ENCODE results near the gene INHA. TPM values are rescaled to one million over a fixed set of nuclear protein-coding genes. Genes with fewer than 3 reads are reported as not detected.

Gene INHA
- total and polyA plus RNA-seq, 4 donors, result 0.47 to 0.98 (median 0.58) TPM; not detected in 1

GRCh38 chr2:219536967-219537366 is 35.1 kb upstream of the INHA start:
- WGBS, 2 donors, result 69 to 77% methylated on average over 9 of the region's 9 CpGs
- Histone ChIP-seq H3K36me3 (ENCODE audit: control insufficient read depth in 4 of 4, insufficient read depth in 4 of 4, low read length in 4 of 4) (peaks cover 3 to 13% (median 12%) of the 10 kb centered on the region in 4 donors), H3K27me3 (ENCODE audit: control insufficient read depth in 3 of 3, insufficient read depth in 3 of 3, low read length in 2 of 3) (no peaks in the 10 kb centered on the region), H3K4me1 (ENCODE audit: control insufficient read depth in 5 of 5, insufficient read depth in 5 of 5, low read length in 5 of 5) (peaks cover 0 to 33% (median 4%) of the 10 kb centered on the region in 5 donors), H3K9me3 (ENCODE audit: control insufficient read depth in 4 of 4, insufficient read depth in 3 of 4, low read length in 3 of 4) (no peaks in the 10 kb centered on the region), H3K4me3 (no peak overlapping the region), H3K9ac (ENCODE audit: insufficient read depth in 1 of 2, low read length in 2 of 2) (no peak overlapping the region), H3K27ac (ENCODE audit: low read depth in 1 of 2, low read length in 1 of 2) (no peak overlapping the region)
- ATAC-seq (ENCODE audit: insufficient read depth, low FRiP score) (no peak), DNase-seq (no peak)
- no peak for TF ChIP-seq CTCF (IDR thresholded peaks at IDR 0.05; ENCODE audit: control extremely low read depth, extremely low read depth)

GRCh38 chr2:219537657-219538488 is 34.2 kb upstream of the INHA start:
- Histone ChIP-seq H3K4me3 (no peak overlapping the region), H3K27me3 (ENCODE audit: control insufficient read depth in 3 of 3, insufficient read depth in 3 of 3, low read length in 2 of 3) (no peaks in the 10 kb centered on the region), H3K27ac (ENCODE audit: low read depth in 1 of 2, low read length in 1 of 2) (no peak overlapping the region), H3K9me3 (ENCODE audit: control insufficient read depth in 4 of 4, insufficient read depth in 3 of 4, low read length in 3 of 4) (no peaks in the 10 kb centered on the region), H3K36me3 (ENCODE audit: control insufficient read depth in 4 of 4, insufficient read depth in 4 of 4, low read length in 4 of 4) (peaks cover 3 to 13% (median 12%) of the 10 kb centered on the region in 4 donors), H3K4me1 (ENCODE audit: control insufficient read depth in 5 of 5, insufficient read depth in 5 of 5, low read length in 5 of 5) (peaks cover 0 to 42% (median 6%) of the 10 kb centered on the region in 5 donors), H3K9ac (ENCODE audit: insufficient read depth in 1 of 2, low read length in 2 of 2) (no peak overlapping the region)
- peak in 2 of 3 donors; percentile 74 to 78 for DNase-seq
- WGBS, 2 donors, result 52 to 64% methylated on average over 11 to 14 of the region's 15 CpGs
- no peak for TF ChIP-seq CTCF (IDR thresholded peaks at IDR 0.05; ENCODE audit: control extremely low read depth, extremely low read depth)
- no peak for ATAC-seq (ENCODE audit: insufficient read depth, low FRiP score)

- H3K4me1 ChIP-seq (ENCODE audit: control insufficient read depth in 5 of 5, insufficient read depth in 5 of 5, low read length in 5 of 5), result peaks cover 0 to 45% (median 6%) of the 10 kb centered on the region in 5 donors
- WGBS, 2 donors, result 69 to 75% methylated on average over 6 of the region's 6 CpGs
- no peak overlapping the region for H3K27ac ChIP-seq (ENCODE audit: low read depth in 1 of 2, low read length in 1 of 2)
- no peaks in the 10 kb centered on the region for H3K9me3 ChIP-seq (ENCODE audit: control insufficient read depth in 4 of 4, insufficient read depth in 3 of 4, low read length in 3 of 4)
- TF ChIP-seq CTCF (IDR thresholded peaks at IDR 0.05; ENCODE audit: control extremely low read depth, extremely low read depth), result no peak
- DNase-seq (peak; percentile 87 to 92 (median 89)), ATAC-seq (ENCODE audit: insufficient read depth, low FRiP score) (no peak)
- H3K36me3 ChIP-seq (ENCODE audit: control insufficient read depth in 4 of 4, insufficient read depth in 4 of 4, low read length in 4 of 4), result peaks cover 3 to 13% (median 12%) of the 10 kb centered on the region in 4 donors
- H3K4me3 ChIP-seq, result no peak overlapping the region
- no peaks in the 10 kb centered on the region for H3K27me3 ChIP-seq (ENCODE audit: control insufficient read depth in 3 of 3, insufficient read depth in 3 of 3, low read length in 2 of 3)
- no peak overlapping the region for H3K9ac ChIP-seq (ENCODE audit: insufficient read depth in 1 of 2, low read length in 2 of 2)
These were observed 33.6 kb upstream of the INHA start for GRCh38 chr2:219538504-219538951.
